IPS DF 4.7 (cell line): ENCODE measurements around the gene UBL4B.
"Not testable (repeated sequence)": the region's sequence is repeated elsewhere in the genome, so short reads cannot be mapped to it uniquely, and the experiment has no call there.

ENCODE experiments used
- DNase-seq: peaks from one replicate; pipeline ENCODE4 v3.0.0-alpha.2; 2013; ENCODE audit warnings: low spot score; ENCODE audit errors: extremely low read depth

Gene UBL4B, protein sequence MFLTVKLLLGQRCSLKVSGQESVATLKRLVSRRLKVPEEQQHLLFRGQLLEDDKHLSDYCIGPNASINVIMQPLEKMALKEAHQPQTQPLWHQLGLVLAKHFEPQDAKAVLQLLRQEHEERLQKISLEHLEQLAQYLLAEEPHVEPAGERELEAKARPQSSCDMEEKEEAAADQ

DNA sequence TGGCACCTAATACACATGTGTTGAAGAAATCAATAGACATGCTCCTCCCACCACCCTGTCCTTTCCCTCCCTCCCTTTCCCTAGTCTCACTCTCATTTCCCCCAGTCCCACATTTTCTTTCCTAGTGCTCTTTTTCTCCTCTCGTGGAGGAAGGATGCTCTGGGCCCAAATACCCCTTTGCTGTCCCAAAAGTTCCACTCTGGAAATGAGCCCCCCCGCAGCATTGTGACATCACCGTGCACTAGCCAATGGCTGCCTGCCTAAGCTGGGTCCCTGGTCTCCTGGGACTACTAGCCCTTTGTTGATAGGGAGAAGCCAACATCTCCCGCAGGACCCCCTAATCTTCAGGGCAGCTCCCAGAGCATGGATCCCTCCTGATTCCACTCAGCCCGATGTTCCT, at the start of gene UBL4B:
Gene UBL4B (plus strand): TSS at position 301 of the 400 bp plus-strand sequence. CDS start 92 bp downstream, at position 393.
- no peak for DNase-seq

DNA sequence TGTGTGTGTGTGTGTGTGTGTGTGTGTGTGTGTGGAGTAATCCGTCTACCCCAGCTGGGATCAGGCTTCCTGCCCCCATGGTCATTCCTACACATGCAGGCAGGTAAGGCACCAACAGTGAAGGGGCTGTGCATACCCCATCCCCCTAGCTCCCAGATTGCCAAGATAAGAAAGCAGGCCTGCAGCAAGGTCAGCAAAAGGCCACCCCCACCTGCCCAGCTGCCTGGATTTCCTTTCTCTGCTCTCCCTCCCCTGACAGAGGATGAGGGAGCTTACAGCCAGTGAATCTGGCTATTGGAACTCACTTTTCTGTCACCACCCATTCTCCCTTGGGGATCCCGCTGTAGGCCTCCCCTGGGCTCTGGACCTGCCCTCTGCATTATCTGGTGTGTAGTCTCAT, 49.6 kb upstream of the UBL4B start:
- DNase-seq, result no peak

DNA sequence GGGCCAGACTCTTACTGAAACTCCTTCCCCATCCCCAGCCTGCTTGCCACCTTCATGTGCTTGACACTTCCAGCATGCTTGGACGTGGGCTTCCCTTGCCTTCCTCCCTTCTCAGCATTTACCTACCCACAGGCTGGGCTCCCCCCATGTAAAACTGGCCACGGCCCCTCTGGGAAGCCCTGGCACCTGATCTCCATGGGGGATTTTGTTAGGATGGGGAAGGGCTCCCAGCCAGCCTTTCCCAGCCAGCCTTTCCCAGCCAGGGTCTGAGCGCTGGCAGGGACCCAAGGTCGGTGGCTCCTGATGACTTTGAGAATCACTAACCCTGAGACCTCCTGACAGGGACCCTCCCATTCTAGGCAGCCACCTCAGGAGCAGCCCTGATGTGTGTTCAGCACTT, 48.5 kb upstream of the UBL4B start:
- no peak for DNase-seq

DNA sequence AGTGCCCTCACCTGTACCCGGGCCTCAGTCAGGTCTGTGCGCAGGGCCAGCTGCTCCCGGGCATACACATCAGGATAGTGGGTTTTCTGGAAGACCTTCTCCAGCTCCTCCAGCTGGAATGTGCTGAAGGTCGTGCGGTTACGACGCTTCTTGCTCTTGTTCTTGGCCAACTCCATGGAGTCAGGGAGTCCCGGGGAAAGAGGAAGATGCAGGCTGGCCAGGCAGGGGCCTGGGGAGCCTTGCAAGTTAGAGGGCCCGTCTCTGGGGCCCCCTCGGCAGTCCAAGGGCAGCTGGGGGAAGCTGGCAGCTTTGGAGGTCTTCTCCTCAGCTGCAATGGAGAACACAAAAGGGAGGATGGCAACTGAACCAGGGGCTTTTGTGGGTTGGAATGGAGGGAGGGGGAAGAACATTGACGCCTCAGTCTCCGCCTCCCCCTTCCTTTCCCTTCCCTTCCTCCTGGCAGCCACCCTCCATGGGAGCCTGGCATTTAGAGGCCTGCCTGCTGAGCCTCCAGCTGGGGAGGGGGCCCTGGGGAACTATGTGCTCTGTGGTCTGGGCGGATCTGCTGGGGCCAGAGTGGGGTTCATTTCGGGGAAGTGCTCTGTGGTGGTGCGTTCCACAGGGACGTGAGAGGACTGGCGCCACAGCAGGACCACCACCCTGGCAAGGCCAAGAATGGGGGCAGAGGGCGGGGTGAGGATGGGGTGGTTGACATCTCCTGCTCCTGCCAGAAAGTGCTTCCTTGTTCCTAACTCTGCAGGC, 47.5 kb upstream of the UBL4B start:
- DNase-seq, result no peak

DNA sequence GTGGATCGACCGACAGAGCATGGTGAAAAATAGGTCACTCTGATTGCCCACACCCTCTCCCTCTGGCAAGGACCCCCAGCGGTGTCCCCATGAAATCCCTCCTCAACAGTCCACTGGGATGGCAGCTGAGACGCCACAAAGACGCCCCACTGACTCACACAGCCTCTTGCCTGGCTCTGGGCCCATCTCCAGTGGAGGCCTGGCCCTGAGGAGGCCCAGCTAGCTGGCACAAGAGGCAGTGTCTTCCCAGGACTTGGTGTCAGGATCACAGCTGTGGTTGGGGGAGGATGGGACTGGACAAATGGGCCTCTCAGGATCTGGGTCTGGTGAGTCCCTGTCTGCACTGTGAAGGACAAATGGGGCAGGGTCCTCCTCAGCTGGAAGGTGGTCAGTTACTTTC, 46.4 kb upstream of the UBL4B start:
- no peak for DNase-seq

DNA sequence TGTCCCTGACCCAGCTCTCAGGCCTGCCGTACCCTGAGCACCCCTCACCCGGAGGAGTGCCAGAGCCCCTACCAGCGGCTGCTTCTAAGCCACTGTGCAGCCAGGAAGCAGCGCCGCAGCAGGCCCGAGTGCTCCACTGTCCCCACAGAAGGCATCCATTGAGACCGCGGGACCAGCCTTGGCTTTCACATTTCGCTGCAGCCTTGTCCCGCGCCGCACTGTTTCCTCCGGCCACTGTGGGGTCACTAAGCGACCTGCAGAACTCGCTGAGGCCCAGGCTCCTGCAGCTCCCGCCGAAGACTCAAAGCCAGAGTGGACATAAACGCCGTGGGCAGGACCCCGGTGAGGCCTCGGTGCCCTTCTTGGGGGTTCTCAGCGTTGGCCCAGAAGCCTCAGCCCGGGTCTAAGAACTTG, 44.8 kb upstream of the UBL4B start:
- no peak for DNase-seq

DNA sequence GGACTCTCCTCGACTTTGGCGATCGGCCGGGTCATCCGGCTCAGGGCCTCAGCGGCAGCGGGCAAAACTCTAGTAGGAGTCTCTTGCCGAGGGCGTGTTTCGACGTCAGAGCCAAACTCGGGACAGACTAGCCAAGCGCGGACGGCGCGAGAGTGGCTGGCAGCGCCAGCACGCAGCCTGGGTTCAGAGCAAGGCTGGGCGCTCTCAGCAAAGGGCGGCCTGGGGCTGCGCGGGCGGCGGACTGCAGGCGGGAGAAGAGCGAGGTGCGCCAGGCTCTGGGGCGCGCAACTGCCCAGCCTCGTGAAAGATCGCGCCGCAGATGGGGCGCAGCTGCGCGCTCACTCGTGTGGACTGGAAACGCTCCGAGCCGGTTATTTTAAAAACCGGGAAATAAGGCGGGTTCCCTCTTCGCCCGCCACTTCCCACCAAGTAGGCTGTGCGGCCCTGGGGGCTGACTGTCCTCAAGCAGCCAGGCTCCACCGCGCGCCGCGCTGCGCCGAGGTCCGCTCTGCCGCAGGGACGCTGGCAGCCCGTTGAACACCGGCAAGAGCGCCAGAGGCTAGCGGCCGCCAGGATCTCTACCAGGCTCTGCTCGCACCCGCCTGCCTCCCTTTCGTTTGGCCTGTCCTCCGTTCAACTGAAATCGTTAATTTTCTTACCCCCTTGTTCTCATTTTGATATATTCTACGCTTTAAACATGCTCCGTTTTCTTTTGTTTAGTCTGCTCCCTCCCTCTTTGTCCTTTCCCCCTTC, 44.2 kb upstream of the UBL4B start:
- DNase-seq, result no peak

DNA sequence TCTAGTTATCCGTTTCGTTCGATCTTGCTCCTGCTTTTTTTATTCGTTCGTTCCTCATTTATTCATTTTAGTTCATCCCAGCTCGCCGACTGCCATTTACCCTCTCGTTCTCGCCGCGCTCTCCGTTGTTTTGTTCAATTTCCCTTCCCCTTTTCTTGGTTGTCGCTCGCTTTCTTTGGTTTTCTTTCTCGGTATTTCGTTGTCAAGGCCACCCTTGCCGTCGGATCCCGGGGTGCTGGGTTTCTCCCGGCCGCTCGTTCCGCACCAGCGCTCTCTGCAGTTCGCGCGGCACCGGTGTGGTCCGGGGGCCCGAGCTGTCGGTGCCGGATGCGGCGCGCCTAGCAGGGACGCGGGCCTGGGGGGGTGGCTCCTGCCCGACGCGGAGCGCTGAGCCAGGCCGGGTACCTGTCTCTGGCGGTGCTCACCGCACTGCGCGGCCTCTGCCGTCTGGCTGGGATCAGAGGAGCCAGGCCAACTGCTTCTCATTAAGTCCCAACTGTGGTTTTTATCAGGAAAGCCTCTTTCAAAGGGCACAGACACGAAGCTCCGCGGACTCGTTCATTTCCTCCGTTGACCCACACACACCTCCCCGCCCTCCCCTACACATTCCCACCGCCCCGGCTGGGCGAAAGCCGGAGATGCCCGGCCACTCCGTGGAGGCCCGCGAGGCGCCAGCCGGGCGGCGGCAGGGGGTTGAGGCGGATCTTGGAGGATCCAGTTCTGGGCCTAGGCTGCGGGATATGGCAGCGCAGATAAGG, 43.4 kb upstream of the UBL4B start:
- DNase-seq, result no peak

DNA sequence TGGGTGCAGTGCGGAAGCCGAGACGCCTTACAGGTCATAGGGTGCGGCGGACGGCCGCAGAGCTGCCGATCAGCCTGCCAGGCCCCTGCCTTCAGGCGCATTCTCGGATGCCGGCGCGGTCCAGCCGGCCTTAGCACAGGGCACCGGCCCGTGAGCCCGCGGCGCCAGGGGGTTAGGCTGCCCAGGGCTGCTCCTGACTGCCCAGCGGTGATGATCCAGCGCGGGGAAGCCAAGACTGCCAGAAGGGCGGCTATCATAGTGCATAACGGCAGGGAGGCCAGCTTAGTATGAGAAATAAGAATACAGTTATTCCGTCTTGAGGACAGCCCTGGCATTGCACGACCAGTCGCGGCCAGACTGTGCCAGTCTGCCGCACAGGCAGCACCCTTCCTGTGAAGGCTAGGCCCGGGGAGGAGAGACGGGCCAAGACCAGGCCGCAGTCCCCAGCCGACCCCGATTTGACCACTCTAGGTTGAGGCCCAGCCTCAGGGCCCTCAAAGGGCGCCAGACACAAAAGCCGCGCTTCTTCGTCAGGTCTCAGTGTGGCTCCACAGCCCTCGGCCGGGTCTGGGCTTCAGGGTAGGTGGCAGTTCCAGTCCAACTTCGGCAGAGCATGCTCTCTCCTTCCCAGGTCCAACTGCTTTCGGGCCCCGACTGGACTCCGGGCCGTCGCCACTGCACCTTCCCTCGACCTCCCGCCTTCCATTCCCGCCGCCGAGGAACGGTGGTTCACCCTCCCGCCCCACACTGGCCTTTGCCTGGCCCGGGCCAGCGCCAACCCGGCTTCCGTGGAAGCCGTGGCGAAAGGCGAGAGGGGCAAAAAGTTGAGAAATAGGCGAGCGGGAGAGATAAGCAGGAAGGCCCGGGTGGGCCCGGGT, 42.6 kb upstream of the UBL4B start:
- DNase-seq, result no peak

DNA sequence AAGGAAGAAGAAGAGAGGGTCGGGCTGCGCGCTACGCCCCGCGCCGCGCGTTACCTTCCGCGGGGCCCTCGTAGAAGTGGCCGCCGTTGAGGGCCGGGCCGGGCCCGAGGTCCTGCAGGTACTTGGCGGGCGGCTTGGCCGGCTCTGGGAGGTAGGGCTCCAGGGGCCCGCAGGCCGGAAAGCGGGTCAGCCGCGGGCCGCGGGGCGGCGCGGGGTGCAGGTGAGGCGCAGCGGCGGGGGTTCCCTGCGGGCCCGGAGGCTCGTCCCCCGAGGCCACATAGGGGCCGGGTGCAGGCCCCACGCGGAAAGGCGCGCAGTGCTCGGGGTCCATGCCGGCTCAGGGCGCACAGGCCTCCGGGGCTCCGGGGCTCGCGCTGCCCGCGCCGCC, 42.0 kb upstream of the UBL4B start:
- no peak for DNase-seq

DNA sequence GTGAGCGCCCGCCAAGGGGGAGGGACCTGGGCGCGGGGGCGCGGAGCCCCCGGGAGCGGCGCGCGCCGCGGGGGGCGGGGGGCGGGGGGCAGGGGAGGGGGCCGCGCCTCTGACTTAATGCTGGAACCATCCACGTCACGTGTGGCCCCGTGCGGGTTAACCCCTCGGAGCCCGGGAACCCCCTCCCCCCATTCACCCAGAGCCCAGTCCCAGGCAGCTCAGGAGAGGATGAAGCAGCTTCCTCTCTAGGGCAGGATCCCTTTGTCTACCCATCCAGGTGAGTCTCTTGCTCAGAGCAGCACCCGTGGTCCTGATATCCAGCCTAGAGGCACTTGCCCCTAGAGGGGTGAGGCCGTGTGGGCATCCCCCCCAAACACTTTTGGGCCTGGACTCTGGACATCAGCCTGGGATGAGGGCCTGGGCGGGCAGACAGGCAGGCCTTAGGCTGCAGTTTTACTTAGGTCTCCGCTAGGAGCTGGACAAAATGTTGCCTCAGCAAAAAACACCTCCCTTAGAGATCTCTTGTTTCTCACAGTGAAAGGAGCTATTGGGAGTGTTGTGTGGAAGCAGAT, 41.5 kb upstream of the UBL4B start, which contains the start of gene ALX3:
Gene ALX3 (minus strand): TSS at position 2 of the 572 bp plus-strand sequence. CDS start 60 bp downstream, outside the sequence.
- DNase-seq, result no peak

DNA sequence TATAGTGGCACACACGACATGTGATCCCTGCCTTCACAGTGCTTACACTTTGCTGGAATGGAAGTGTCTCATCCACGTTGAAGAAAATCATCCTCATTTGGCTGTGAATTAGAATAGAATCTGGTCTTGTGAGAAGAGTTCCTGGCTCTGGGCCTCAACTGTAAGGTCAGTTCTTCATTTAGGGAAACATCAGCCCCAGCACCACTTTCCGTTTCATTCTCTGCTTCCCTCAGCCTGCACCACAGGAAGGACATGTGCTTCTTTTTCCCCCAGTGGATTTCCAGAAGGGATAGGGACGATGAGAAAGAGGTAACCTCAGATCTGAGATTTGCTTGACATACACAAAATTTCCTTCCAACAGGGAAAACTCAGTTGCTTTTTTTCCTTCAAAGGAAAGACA, 38.1 kb upstream of the UBL4B start:
- DNase-seq, result no peak

DNA sequence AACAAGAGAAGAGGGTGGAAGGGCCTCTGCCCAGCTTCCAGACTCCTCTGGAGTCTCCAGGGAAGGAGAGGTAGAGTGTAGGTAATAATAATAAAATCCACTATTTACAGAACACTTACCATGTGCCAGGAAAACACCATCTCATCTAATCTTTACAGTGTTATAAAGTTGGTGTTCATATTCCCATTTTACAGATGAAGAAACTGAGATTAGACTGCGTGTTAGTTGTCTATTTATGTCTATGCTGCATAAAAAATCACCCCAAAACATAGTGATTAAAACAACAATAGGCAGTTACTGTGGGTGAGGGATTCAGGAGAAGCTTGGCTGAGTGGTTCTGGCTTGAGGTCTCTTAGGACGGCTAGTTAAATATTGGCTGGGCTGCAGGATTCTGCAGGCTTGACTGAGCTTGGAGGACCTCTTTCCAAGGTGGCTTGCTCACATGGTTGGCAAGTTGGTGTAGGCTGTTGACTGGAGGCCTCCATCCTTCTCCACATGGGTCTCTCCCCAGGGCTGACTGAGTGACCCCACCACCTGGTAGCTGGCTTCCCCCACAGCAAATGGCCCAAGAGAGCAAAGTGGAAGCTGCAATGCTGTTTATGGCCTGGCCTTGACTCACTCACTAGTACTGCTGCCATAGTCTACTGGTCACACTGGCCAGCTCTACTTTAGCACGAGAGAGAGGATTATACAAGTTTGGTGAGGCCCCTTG, 35.3 kb upstream of the UBL4B start:
- no peak for DNase-seq

DNA sequence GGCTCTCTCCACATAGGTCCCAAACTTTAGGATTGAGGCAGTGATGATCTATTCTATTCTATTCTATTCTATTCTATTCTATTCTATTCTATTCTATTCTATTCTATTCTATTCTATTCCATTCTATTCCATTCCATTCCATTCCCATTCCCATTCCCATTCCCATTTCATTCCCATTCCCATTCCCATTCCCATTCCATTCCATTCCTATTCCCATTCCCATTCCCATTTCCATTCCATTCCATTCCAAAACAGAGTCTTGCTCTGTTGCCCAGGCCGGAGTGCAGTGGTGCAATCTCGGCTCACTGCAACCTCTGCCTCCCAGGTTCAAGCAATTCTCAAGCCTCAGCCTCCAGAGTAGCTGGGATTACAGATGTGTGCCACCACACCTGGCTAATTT, 32.2 kb upstream of the UBL4B start:
- DNase-seq, result not testable (repeated sequence)

DNA sequence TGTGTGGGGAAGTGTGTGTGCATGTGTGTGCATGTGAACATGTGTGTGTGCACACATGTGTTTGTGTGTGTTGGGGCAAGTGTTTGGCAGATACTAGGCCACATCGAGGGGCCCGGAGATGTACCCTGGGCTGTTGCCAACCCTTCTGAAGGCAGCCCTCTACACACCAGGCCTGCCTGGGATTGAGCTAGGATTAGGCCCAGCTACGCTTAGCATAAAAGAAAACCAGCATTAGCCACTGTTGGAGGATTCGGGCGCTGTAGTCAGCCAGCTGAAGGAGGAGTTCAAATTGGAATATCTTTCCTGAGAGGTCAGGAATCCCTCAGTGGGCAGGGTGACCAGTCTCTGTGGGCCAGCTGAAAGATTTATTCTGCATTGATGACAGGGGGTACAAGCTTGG, 31.2 kb upstream of the UBL4B start:
- DNase-seq, result no peak

DNA sequence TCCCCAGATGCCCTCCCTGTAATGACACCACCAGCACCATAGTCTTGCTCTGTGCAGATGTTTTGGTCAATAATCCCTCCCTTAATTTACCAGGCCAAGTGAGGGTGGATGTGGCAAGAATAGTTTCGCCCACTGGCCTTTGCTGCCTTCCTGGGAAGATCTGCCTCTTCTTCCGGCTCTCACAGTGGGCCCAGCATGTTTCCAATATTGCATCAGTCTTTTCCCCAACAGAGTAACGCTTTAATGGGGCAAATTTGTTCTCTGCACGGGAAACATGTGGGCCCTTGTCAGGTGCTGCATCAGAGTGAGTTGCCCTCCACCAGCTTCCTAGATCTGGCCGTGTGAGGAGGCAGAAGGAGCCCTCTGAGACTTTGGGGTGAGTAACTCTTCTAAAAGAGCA, 29.8 kb upstream of the UBL4B start:
- DNase-seq, result no peak

DNA sequence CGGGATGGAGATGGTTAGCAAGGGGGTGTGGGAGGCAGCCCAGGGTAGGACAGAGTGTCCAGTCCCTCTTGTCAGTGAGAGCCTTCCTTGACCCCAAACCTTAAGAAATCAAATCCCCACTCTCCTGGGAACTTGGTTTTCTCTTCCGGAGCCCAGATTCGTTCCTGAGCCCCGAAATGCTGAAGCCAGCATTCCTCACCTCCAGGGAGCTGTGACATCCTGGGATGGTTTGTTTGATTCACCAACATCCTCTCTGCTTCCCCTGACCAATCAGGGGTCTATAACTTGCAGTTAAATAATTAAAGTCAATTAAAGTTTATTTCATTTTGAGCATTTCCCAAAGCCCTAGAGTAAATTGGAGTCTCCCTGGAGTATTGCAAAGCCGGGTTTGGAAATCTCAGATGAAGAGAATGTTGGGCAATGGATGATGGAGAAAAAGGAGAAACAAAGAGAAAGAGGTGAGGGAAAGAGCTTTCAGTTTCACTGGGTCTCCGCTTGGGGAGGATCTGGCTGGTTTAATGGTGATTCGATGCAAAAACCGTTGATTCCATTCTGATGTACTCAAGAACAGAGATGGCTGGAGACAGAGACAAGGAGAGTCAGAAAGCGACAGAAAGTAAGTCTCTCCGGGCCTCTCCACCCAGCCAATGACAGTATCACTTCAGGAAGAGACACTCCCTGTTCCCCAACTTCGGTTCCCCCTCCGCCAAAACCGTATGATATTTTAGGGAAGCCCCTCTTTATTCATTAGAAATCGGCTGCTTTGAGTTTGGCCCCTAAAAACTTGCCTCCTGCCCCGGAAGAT, 29.0 kb upstream of the UBL4B start:
- no peak for DNase-seq

DNA sequence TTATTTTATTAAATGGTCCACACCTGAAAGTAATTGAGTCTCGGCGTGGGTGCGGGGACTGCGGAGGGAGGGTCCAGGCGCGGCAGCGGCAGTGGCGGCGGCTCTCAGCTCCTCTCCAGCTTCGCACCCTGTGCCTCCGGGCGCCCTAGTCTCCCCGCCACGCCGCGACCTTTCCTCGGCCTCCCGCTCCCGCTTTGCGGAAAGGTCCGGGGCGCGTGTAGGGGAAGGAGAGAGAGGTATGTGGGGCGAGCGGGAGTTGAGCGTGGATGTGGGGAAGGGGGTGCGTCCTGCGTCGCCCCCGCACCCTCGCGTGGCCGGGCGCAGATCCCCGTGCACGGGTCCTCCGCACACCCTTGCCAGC, 28.4 kb upstream of the UBL4B start:
- DNase-seq, result no peak
